Islet of Langerhans (tissue), 1 donor: ENCODE data around the gene CYP24A1.

Source experiments
- FAIRE-seq: peaks from one replicate; lab custom pipeline; 2011; peaks lifted over from hg19 to GRCh38; lab: Jason Lieb, UNC

The CYP24A1 gene

GRCh38 chr20:54111460-54111859 is 62.3 kb downstream of the CYP24A1 start:
- FAIRE-seq: no peak

GRCh38 chr20:54110457-54110856 is 63.3 kb downstream of the CYP24A1 start:
- FAIRE-seq: no peak

GRCh38 chr20:54110041-54110440 is 63.7 kb downstream of the CYP24A1 start:
- FAIRE-seq: no peak

GRCh38 chr20:54108817-54109216 is 65.0 kb downstream of the CYP24A1 start:
- no peak for FAIRE-seq

GRCh38 chr20:54108326-54108642 is 65.5 kb downstream of the CYP24A1 start:
- no peak for FAIRE-seq

- FAIRE-seq: no peak
Observed at GRCh38 chr20:54107600-54108325, 66.0 kb downstream of the CYP24A1 start.

GRCh38 chr20:54107181-54107580 is 66.6 kb downstream of the CYP24A1 start:
- FAIRE-seq: no peak

- no peak for FAIRE-seq
Observed at GRCh38 chr20:54106162-54106561, 67.6 kb downstream of the CYP24A1 start.

GRCh38 chr20:54105653-54106052 is 68.1 kb downstream of the CYP24A1 start:
- no peak for FAIRE-seq

GRCh38 chr20:54104781-54105180 is 69.0 kb downstream of the CYP24A1 start:
- FAIRE-seq: no peak

- no peak for FAIRE-seq
Observed at GRCh38 chr20:54103762-54104600, 69.8 kb downstream of the CYP24A1 start.
